Liver (tissue), 3 donors: ENCODE data around the gene CYP26C1.

Source experiments
- ATF3 ChIP-seq: IDR thresholded peaks from 2 replicates; pipeline ENCODE4 v1.6.1; 2016; ENCODE audit warnings: antibody characterized with exemption
- CTCF ChIP-seq: fragments of 150-350 bp; IDR thresholded peaks from 2 replicates; pipeline ENCODE4 v1.5.1; 2017; ENCODE audit warnings: improper control_type of control experiment, low read depth, low read length; ENCODE audit not compliant: missing input control
- JUND ChIP-seq, 2 donors: IDR thresholded peaks; 2 replicates each; pipeline ENCODE4 v1.6.1; 2016; ENCODE audit warnings: antibody characterized with exemption in 2 of 2
- REST ChIP-seq: IDR thresholded peaks from 2 replicates; pipeline ENCODE4 v1.6.1; 2016; ENCODE audit warnings: antibody characterized with exemption, mild to moderate bottlenecking
- RXRA ChIP-seq, 2 donors: IDR thresholded peaks; 2 replicates each; pipeline ENCODE4 v1.6.1; 2017 to 2018; ENCODE audit warnings: antibody characterized with exemption in 2 of 2, mild to moderate bottlenecking in 1 of 2
- TAF1 ChIP-seq: conservative IDR thresholded peaks from 2 replicates; pipeline ENCODE4 v1.6.1; 2016; ENCODE audit warnings: antibody characterized with exemption, mild to moderate bottlenecking
- YY1 ChIP-seq: IDR thresholded peaks from 2 replicates; pipeline ENCODE4 v1.6.1; 2016; ENCODE audit warnings: antibody characterized with exemption, mild to moderate bottlenecking
- donor health status: healthy.
- donor health status: healthy.

- TF ChIP-seq CTCF (no peak), REST (no peak), ATF3 (no peak), TAF1 (no peak), JUND (IDR thresholded peaks at IDR 0.05) (no peak), RXRA (IDR thresholded peaks at IDR 0.05) (no peak), YY1 (no peak)
Measured at GRCh38 chr10:93081318-93081717, 20.7 kb downstream of the CYP26C1 start.
